GM19372 (cell line): ENCODE results near the gene PDE4A.

Source experiments
- ATAC-seq: cut with Tn5 transposase; IDR thresholded peaks from one replicate; pipeline ENCODE4 v1.9.1; 2021; ENCODE audit warnings: mild to moderate bottlenecking, low read depth, moderate library complexity; ENCODE audit not compliant: unreplicated experiment

Gene PDE4A

GRCh38 chr19:10505583-10506229 lies 85.4 kb downstream of the PDE4A start:
- no peak for ATAC-seq

DNA sequence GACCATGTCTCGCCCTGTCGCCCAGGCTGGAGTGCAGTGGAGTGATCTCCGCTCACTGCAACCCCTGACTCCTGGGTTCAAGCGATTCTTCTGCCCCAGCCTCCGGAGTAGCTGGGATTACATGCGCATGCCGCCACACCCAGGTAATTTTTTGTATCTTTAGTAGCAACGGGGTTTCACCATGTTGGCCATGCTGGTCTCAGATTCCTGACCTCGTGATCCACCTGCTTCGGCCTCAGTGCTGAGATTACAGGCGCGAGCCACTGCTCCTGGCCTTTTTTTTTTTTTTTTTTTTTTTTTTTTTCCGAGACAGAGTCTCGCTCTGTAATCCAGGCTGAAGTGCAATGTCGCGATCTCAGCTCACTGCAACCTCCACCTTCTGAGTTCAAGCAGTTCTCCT lies 87.7 kb downstream of the PDE4A start:
- no peak for ATAC-seq

DNA sequence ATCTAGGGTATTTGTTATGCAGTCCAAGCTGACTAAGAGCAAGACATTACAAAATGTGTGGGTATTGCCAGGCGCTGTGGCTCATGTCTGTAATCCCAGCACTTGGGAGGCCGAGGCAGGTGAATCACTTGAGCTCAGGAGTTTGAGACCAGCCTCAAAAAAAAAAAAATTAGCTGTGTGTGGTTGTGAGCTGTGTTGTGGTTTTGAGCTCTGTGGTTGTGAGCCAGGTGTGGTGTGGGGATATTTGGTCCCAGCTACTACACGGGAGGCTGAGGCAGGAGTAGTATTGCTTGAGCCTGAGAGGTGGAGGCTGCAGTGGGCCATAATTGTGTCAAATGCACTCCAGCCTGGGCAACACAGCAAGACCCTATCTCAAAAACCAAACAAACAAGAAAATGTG lies 88.4 kb downstream of the PDE4A start:
- no peak for ATAC-seq

DNA sequence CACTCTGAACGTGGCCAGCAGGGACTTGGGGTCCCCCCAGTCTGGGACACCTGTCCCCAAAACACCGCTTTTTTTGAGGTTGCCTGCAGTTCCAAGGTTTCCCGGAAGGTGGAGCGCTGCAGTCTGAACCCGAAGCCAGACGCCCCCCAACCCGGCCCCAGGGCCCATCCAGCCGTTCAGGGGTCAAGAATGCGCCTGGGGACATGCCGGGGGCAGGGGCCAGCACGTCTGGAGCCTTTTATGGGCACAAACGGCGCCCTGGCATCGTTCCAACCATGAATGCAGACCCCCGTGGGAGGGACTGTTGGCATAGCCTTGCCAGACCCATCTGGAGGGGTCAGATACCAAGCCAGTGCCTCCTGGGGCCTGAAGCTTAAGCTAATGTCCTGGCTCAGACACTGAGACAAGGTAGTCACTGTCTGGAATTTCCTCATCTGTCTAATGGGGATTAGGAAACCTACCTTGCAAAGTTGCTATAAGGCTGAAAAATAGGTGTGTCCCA lies 90.0 kb downstream of the PDE4A start:
- no peak for ATAC-seq

DNA sequence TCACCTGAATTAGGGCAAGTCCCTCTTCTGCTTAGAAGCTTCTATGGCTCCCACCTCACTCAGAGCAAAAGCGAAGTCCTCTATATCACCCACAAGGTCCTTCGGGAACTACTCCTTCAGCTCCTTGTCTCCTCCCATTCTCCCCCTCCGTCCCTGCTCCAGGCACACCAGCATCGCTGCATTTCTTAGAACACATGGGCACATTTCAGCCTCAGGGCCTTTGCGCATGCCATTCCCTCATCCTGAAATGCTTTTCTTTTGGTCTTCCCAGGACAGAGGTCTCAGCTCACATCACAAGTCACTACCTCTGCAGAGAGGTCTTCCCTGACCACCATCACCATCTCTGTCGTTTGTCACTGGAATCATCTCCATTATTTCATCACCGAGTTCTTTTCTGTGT lies 92.9 kb downstream of the PDE4A start:
- ATAC-seq: no peak

DNA sequence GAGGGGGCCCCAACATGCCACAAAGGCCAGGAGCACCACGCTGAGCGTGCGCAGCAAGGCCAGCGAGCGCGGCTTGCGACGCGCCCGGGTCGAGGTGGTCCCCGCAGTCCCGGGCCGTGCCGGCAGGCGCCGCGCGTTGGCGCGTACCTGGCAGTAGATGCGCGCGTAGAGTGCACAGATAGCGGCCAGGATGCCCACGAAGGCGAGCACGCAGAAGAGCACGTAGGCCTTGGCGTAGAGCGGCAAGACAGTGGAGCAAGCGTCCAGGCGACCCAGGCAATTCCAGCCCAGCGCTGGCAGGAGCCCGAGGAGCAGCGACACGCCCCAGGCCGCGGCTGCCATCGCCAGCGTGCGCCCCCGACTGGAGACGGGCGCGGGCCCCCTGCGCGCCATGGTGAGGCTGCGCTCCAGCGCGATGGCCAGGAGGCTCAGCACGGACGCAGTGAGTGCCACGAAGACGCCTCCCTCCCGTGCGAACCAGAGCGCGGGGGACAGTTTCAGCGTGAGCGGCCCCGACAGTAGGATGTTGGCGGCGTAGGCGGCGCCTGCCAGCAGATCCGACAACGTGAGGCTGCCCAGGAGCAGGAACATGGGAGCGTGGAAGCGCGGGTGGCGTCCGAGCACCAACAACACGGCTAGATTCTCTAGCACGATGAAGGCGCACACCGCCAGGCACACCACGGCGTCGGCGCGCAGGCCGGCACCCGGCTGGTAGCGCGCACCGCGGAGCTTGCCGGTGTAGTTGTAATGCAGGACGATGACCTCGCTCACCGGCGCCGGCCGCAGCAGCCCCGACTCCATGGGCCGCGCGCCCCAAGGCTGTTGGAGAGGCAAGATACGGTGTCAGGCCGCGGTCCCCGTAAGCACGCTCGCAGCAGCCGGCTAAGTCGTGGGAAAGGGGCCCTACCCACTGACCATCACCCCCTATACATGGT lies 94.1 kb downstream of the PDE4A start:
- ATAC-seq: no peak

GRCh38 chr19:10516064-10516385 lies 95.7 kb downstream of the PDE4A start:
- ATAC-seq: no peak

- no peak for ATAC-seq
Measured at GRCh38 chr19:10516671-10517286, 96.4 kb downstream of the PDE4A start.

DNA sequence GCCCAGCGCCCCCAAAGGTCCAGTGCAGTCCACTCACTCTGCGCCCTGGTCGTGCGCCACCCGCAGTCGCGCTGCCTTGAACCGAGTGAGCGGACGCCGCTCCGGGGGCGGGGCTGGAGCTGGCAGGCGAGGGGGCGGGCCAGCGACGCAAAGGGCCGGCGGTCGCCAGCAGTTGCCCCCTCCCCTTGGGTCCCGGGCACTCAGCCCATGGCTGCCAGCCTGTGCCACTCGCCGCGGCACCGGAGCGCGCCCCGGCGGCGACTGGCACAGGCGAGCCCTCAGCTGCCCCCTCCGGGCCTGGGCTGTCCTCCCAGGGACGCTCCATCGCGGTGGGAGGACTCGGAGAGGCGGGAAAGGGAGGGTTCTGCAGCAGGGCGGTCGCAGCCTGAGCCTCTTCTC lies 97.0 kb downstream of the PDE4A start, which contains the start of gene S1PR5:
S1PR5 (minus strand) TSS at position 87 of the 399 bp plus-strand sequence. CDS start 2,436 bp downstream, outside the sequence.
- no peak for ATAC-seq

DNA sequence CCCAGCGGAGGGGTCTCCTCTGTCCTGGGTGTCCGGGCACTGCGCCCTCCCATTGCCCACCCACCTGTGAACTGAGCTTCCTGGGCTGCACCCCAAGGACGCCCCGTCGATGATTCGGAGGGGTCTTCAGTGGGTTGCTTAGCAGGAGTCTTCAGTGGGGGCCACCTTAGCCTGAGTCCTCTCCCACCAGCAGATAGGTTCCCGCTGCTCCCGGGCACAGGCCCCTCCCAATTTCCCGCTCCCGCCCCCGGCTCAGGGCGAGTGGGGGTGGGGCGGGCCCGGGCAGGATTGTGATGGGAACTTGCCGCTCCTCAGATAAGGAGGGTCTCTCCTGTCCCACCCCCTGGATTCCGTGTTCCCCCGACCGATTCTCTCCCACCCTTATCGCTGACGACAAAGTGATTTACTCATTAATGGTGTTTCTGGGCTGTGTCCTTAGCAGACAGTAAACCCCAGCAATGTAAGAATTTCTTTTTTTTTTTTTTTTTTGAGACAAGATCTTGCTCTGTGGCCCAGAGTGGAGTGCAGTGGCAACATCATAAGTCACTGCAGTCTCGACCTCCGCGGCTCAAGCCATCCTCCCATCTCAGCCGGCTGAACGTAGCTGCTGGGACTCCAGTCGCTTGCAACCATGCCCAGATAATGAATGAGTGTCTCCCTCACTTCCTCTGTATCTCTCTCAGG lies 97.6 kb downstream of the PDE4A start:
- ATAC-seq: no peak

DNA sequence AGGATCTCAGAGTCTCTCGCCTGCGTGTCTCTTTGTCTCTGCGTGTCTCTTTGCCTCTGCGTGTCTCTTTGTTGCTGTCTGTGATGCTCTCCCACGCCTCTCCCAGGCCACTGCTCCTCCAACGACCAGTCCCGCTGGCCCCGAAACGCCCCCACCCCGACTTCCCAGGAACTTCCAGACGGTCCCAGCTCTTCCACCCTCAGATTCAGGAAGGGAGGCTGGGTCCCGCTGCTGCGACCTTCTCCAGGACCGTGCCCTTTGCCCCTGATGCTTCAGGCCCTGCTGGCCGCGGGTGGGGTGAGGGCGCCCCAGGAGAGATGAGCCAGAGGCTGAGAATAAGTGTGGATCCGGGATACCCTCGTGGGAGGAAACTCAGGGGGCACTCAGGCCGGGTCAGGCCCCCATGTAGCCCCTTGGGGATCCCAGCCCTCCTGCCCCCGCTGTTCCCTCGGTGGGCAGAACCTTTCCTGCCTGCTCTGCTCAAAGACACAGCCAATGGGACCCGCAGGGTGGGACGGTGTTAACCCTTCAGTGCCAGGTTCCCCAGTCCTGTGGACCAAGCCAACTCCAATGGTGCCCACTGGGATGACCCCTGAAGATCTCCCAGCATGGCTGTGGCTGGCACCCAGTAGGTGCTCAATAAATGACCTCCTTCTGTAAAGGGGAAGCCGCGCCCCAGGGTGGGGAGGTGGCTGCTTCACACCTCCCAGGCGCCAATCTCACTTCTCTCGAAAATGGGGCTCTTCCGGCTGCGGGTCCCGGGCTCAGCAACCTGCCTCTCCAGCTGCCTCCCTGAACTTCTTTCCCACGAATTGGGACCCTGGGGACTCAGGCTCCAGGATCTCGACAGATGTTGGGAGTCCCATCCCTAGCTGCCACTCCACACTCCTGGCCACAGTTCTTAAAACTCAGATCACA lies 98.4 kb downstream of the PDE4A start:
- ATAC-seq: no peak
